SK-N-SH treated with all-trans-retinoic acid at 6 μM for 48 hours (cell line): Measurements from ENCODE around the gene RND3.

ENCODE experiments used
- ATAC-seq: fragments of 200-7000 bp; cut with Tn5 transposase; 3 replicates; pipeline ENCODE4 v1.9.1; 2020; ENCODE audit warnings: mild to moderate bottlenecking, moderate library complexity
- BACH2 ChIP-seq: fragments of 250-450 bp; sonication (Bioruptor Pico); IDR thresholded peaks from 2 replicates; pipeline ENCODE4 v1.9.0; 2021; ENCODE audit warnings: mild to moderate bottlenecking, borderline replicate concordance
- CREB5 ChIP-seq: fragments of 250-450 bp; sonication (Bioruptor Pico); IDR thresholded peaks from 2 replicates; pipeline ENCODE4 v1.5.1; 2020; ENCODE audit warnings: low read depth, mild to moderate bottlenecking, moderate library complexity
- CSRNP3 ChIP-seq: fragments of 250-450 bp; sonication (Bioruptor Pico); IDR thresholded peaks from 2 replicates; pipeline ENCODE4 v1.5.1; 2021; ENCODE audit warnings: mild to moderate bottlenecking, moderate library complexity
- ESRRG ChIP-seq: fragments of 250-450 bp; sonication (Bioruptor Pico); IDR thresholded peaks from 2 replicates; pipeline ENCODE4 v1.6.1; 2021; ENCODE audit warnings: mild to moderate bottlenecking
- GLIS3 ChIP-seq: fragments of 250-450 bp; sonication (Bioruptor Pico); IDR thresholded peaks from 2 replicates; pipeline ENCODE4 v1.5.0; 2020; ENCODE audit warnings: mild to moderate bottlenecking, moderate library complexity
- PATZ1 ChIP-seq: fragments of 250-450 bp; sonication (Bioruptor Pico); IDR thresholded peaks from 2 replicates; pipeline ENCODE4 v1.8.0; 2020; ENCODE audit warnings: mild to moderate bottlenecking, moderate library complexity, borderline replicate concordance
- POU6F1 ChIP-seq: fragments of 250-450 bp; sonication (Bioruptor Pico); IDR thresholded peaks from 2 replicates; pipeline ENCODE4 v1.8.0; 2021; ENCODE audit warnings: low read depth, mild to moderate bottlenecking, moderate library complexity, borderline replicate concordance
- PPARA ChIP-seq: fragments of 250-450 bp; sonication (Bioruptor Pico); IDR thresholded peaks from 2 replicates; pipeline ENCODE4 v1.5.0; 2020; ENCODE audit warnings: mild to moderate bottlenecking, borderline replicate concordance
- RARB ChIP-seq: fragments of 250-450 bp; sonication (Bioruptor Pico); IDR thresholded peaks from 2 replicates; pipeline ENCODE4 v1.8.0; 2021; ENCODE audit warnings: mild to moderate bottlenecking, moderate library complexity
- TCF4 ChIP-seq: fragments of 250-450 bp; sonication (Bioruptor Pico); IDR thresholded peaks from 2 replicates; pipeline ENCODE4 v1.8.0; 2021; ENCODE audit warnings: mild to moderate bottlenecking, moderate library complexity, borderline replicate concordance
- TOX ChIP-seq: fragments of 250-450 bp; sonication (Bioruptor Pico); IDR thresholded peaks from 2 replicates; pipeline ENCODE4 v1.8.0; 2021; ENCODE audit warnings: mild to moderate bottlenecking, moderate library complexity, borderline replicate concordance
- ZC3H10 ChIP-seq: fragments of 250-450 bp; sonication (Bioruptor Pico); IDR thresholded peaks from 2 replicates; pipeline ENCODE4 v1.5.1; 2021; ENCODE audit warnings: mild to moderate bottlenecking, moderate library complexity
- ZFP3 ChIP-seq: fragments of 250-450 bp; sonication (Bioruptor Pico); IDR thresholded peaks from 2 replicates; pipeline ENCODE4 v1.5.0; 2020; ENCODE audit warnings: mild to moderate bottlenecking, moderate library complexity
- ZFP30 ChIP-seq: fragments of 450-650 bp; formaldehyde crosslinking; IDR thresholded peaks from 2 replicates; pipeline ENCODE4 v1.5.0; 2022; ENCODE audit warnings: mild to moderate bottlenecking, moderate library complexity
- ZNF565 ChIP-seq: fragments of 450-650 bp; formaldehyde crosslinking; conservative IDR thresholded peaks from 2 replicates; pipeline ENCODE4 v1.5.0; 2020; ENCODE audit warnings: low read depth, mild to moderate bottlenecking, moderate library complexity
- ZNF70 ChIP-seq: fragments of 450-650 bp; formaldehyde crosslinking; IDR thresholded peaks from 2 replicates; pipeline ENCODE4 v1.5.0; 2020; ENCODE audit warnings: mild to moderate bottlenecking, moderate library complexity
- ZNF8 ChIP-seq: fragments of 450-650 bp; formaldehyde crosslinking; IDR thresholded peaks from 2 replicates; pipeline ENCODE4 v1.5.0; 2020; ENCODE audit warnings: mild to moderate bottlenecking, moderate library complexity

The RND3 gene

GRCh38 chr2:150470435-150470834 lies 17.0 kb downstream of the RND3 start:
- TF ChIP-seq ZNF8, result no peak
- no peak for TF ChIP-seq POU6F1 (CRISPR knock-in tag)
- no peak for TF ChIP-seq PPARA
- no peak for TF ChIP-seq ESRRG
- no peak for TF ChIP-seq TCF4 (CRISPR knock-in tag)
- TF ChIP-seq RARB (CRISPR knock-in tag), result no peak
- no peak for TF ChIP-seq ZNF565
- TF ChIP-seq ZFP30 (CRISPR knock-in tag), result no peak
- no peak for TF ChIP-seq TOX (CRISPR knock-in tag)
- TF ChIP-seq CREB5 (CRISPR knock-in tag), result no peak
- no peak for TF ChIP-seq ZNF70 (CRISPR knock-in tag)
- TF ChIP-seq BACH2 (CRISPR knock-in tag), result no peak
- TF ChIP-seq ZC3H10, result no peak
- TF ChIP-seq, all 23 proteins: peak for 0
- no peak for ATAC-seq

- ATAC-seq, result no peak
- no peak for TF ChIP-seq TOX (CRISPR knock-in tag)
- no peak for TF ChIP-seq PATZ1 (CRISPR knock-in tag)
- no peak for TF ChIP-seq RARB (CRISPR knock-in tag)
- no peak for TF ChIP-seq ZC3H10
Observed at GRCh38 chr2:150469706-150470274, 17.7 kb downstream of the RND3 start.

- no peak for TF ChIP-seq ZFP30 (CRISPR knock-in tag)
- TF ChIP-seq CREB5 (CRISPR knock-in tag), result 0 out of 2 replicates have a peak, but pooled peaks have one; percentile 7
- 0 out of 2 replicates have a peak, but pooled peaks have one; percentile 16 for TF ChIP-seq ZC3H10
- TF ChIP-seq ZNF8, result peak; percentile 3; the same call in 1 of the 2 replicates
- TF ChIP-seq GLIS3 (CRISPR knock-in tag), result no peak
- no peak for ATAC-seq
Observed at GRCh38 chr2:150468350-150468960, 19.0 kb downstream of the RND3 start.

- no peak for TF ChIP-seq ZFP30 (CRISPR knock-in tag)
- TF ChIP-seq PATZ1 (CRISPR knock-in tag), result peak; percentile 18; the same call in 1 of the 2 replicates
- peak; percentile 50; the same call in 1 of the 2 replicates for TF ChIP-seq ZC3H10
- peak; percentile 66; the same call in 1 of the 2 replicates for TF ChIP-seq CSRNP3 (CRISPR knock-in tag)
- no peak for TF ChIP-seq ZNF565
- TF ChIP-seq GLIS3 (CRISPR knock-in tag), result peak; percentile 88
- TF ChIP-seq ZFP3 (CRISPR knock-in tag), result no peak
Observed at GRCh38 chr2:150467621-150467963, 19.9 kb downstream of the RND3 start.

More at GRCh38 chr2:150467621-150467963, 19.9 kb downstream of the RND3 start:
- ATAC-seq, result peak; percentile 6
